ENCODE data around the gene CASTOR2.
"Not testable (repeated sequence)": the region's sequence is repeated elsewhere in the genome, so short reads cannot be mapped to it uniquely, and the experiment has no call there.

Gene CASTOR2

GRCh38 chr7:74964511-74965119, at the start of gene CASTOR2:
Gene CASTOR2, plus strand, starts transcription at chr7:74964705. Its CDS starts 281 bp downstream, at chr7:74964986.
- DNase-seq (ENCODE audit: low read depth, low spot score) = not testable (repeated sequence)

GRCh38 chr7:74922321-74922890, 42.1 kb upstream of the CASTOR2 start:
- DNase-seq (ENCODE audit: low read depth, low spot score) = not testable (repeated sequence)

GRCh38 chr7:74923644-74924043, 40.9 kb upstream of the CASTOR2 start:
- DNase-seq (ENCODE audit: low read depth, low spot score) = not testable (repeated sequence)

- not testable (repeated sequence) for DNase-seq (ENCODE audit: low read depth, low spot score)
These were observed 37.5 kb upstream of the CASTOR2 start for GRCh38 chr7:74926968-74927367.

GRCh38 chr7:74931563-74932328, 32.8 kb upstream of the CASTOR2 start:
- not testable (repeated sequence) for DNase-seq (ENCODE audit: low read depth, low spot score)

- not testable (repeated sequence) for DNase-seq (ENCODE audit: low read depth, low spot score)
These were observed 25.1 kb upstream of the CASTOR2 start for GRCh38 chr7:74939429-74939828.

- not testable (repeated sequence) for DNase-seq (ENCODE audit: low read depth, low spot score)
These were observed 23.0 kb upstream of the CASTOR2 start for GRCh38 chr7:74941302-74942069.

GRCh38 chr7:74943923-74944322, 20.6 kb upstream of the CASTOR2 start:
- DNase-seq (ENCODE audit: low read depth, low spot score) = not testable (repeated sequence)

GRCh38 chr7:74947741-74948140, 16.8 kb upstream of the CASTOR2 start:
- DNase-seq (ENCODE audit: low read depth, low spot score) = not testable (repeated sequence)

- DNase-seq (ENCODE audit: low read depth, low spot score) = not testable (repeated sequence)
These were observed 10.7 kb upstream of the CASTOR2 start for GRCh38 chr7:74953774-74954173.

GRCh38 chr7:74958328-74958727, 6.2 kb upstream of the CASTOR2 start:
- DNase-seq (ENCODE audit: low read depth, low spot score) = not testable (repeated sequence)

- not testable (repeated sequence) for DNase-seq (ENCODE audit: low read depth, low spot score)
These were observed 598 bp upstream of the CASTOR2 start for GRCh38 chr7:74963704-74964510.

GRCh38 chr7:74966208-74966854, 1.8 kb downstream of the CASTOR2 start:
- not testable (repeated sequence) for DNase-seq (ENCODE audit: low read depth, low spot score)

- DNase-seq (ENCODE audit: low read depth, low spot score) = not testable (repeated sequence)
These were observed 2.4 kb downstream of the CASTOR2 start for GRCh38 chr7:74966909-74967308.

GRCh38 chr7:74971431-74971830, 6.9 kb downstream of the CASTOR2 start:
- not testable (repeated sequence) for DNase-seq (ENCODE audit: low read depth, low spot score)

GRCh38 chr7:74972377-74972776, 7.9 kb downstream of the CASTOR2 start:
- not testable (repeated sequence) for DNase-seq (ENCODE audit: low read depth, low spot score)

GRCh38 chr7:74975959-74976358, 11.5 kb downstream of the CASTOR2 start:
- DNase-seq (ENCODE audit: low read depth, low spot score) = not testable (repeated sequence)

GRCh38 chr7:74977523-74977922, 13.0 kb downstream of the CASTOR2 start:
- not testable (repeated sequence) for DNase-seq (ENCODE audit: low read depth, low spot score)

GRCh38 chr7:74988436-74988835, 23.9 kb downstream of the CASTOR2 start:
- not testable (repeated sequence) for DNase-seq (ENCODE audit: low read depth, low spot score)

- no peak for DNase-seq (ENCODE audit: low read depth, low spot score)
These were observed 28.6 kb downstream of the CASTOR2 start for GRCh38 chr7:74993121-74993520.

All from brain pericyte (primary cell).